ENCODE data around the gene STAU1.
"Not testable (repeated sequence)": the region's sequence is repeated elsewhere in the genome, so short reads cannot be mapped to it uniquely, and the experiment has no call there.

STAU1 gene

GRCh38 chr20:49112596-49113274, 75.4 kb downstream of the STAU1 start:
- no peak for DNase-seq

- no peak for DNase-seq
Observed at GRCh38 chr20:49110767-49111694, 77.1 kb downstream of the STAU1 start.

- no peak for DNase-seq
Observed at GRCh38 chr20:49106328-49106727, 81.8 kb downstream of the STAU1 start.

- DNase-seq, result not testable (repeated sequence)
Observed at GRCh38 chr20:49104979-49105547, 83.1 kb downstream of the STAU1 start.

GRCh38 chr20:49104365-49104648, 83.8 kb downstream of the STAU1 start:
- DNase-seq, result no peak

GRCh38 chr20:49103647-49104364, 84.3 kb downstream of the STAU1 start:
- no peak for DNase-seq

- no peak for DNase-seq
Observed at GRCh38 chr20:49103019-49103418, 85.1 kb downstream of the STAU1 start.

- DNase-seq, result no peak
Observed at GRCh38 chr20:49100972-49101371, 87.2 kb downstream of the STAU1 start.

- not testable (repeated sequence) for DNase-seq
Observed at GRCh38 chr20:49100292-49100691, 87.8 kb downstream of the STAU1 start.

GRCh38 chr20:49099011-49099410, 89.1 kb downstream of the STAU1 start:
- DNase-seq, result no peak

- DNase-seq, result no peak
Observed at GRCh38 chr20:49098136-49098535, 90.0 kb downstream of the STAU1 start.

GRCh38 chr20:49097159-49097558, 91.0 kb downstream of the STAU1 start:
- no peak for DNase-seq

- DNase-seq, result no peak
Observed at GRCh38 chr20:49096203-49096730, 91.9 kb downstream of the STAU1 start.

- no peak for DNase-seq
Observed at GRCh38 chr20:49091762-49092161, 96.4 kb downstream of the STAU1 start.

- no peak for DNase-seq
Observed at GRCh38 chr20:49091104-49091503, 97.0 kb downstream of the STAU1 start.

GRCh38 chr20:49082295-49082694, 105.8 kb downstream of the STAU1 start:
- DNase-seq, result not testable (repeated sequence)

GRCh38 chr20:49078310-49078709, 109.8 kb downstream of the STAU1 start:
- no peak for DNase-seq

- no peak for DNase-seq
Observed at GRCh38 chr20:49074521-49074920, 113.6 kb downstream of the STAU1 start.
